Measurements from ENCODE around the gene KIF16B.
"Not testable (repeated sequence)": the region's sequence is repeated elsewhere in the genome, so short reads cannot be mapped to it uniquely, and the experiment has no call there.

Gene KIF16B, protein sequence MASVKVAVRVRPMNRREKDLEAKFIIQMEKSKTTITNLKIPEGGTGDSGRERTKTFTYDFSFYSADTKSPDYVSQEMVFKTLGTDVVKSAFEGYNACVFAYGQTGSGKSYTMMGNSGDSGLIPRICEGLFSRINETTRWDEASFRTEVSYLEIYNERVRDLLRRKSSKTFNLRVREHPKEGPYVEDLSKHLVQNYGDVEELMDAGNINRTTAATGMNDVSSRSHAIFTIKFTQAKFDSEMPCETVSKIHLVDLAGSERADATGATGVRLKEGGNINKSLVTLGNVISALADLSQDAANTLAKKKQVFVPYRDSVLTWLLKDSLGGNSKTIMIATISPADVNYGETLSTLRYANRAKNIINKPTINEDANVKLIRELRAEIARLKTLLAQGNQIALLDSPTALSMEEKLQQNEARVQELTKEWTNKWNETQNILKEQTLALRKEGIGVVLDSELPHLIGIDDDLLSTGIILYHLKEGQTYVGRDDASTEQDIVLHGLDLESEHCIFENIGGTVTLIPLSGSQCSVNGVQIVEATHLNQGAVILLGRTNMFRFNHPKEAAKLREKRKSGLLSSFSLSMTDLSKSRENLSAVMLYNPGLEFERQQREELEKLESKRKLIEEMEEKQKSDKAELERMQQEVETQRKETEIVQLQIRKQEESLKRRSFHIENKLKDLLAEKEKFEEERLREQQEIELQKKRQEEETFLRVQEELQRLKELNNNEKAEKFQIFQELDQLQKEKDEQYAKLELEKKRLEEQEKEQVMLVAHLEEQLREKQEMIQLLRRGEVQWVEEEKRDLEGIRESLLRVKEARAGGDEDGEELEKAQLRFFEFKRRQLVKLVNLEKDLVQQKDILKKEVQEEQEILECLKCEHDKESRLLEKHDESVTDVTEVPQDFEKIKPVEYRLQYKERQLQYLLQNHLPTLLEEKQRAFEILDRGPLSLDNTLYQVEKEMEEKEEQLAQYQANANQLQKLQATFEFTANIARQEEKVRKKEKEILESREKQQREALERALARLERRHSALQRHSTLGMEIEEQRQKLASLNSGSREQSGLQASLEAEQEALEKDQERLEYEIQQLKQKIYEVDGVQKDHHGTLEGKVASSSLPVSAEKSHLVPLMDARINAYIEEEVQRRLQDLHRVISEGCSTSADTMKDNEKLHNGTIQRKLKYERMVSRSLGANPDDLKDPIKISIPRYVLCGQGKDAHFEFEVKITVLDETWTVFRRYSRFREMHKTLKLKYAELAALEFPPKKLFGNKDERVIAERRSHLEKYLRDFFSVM (N-terminal part only)

DNA sequence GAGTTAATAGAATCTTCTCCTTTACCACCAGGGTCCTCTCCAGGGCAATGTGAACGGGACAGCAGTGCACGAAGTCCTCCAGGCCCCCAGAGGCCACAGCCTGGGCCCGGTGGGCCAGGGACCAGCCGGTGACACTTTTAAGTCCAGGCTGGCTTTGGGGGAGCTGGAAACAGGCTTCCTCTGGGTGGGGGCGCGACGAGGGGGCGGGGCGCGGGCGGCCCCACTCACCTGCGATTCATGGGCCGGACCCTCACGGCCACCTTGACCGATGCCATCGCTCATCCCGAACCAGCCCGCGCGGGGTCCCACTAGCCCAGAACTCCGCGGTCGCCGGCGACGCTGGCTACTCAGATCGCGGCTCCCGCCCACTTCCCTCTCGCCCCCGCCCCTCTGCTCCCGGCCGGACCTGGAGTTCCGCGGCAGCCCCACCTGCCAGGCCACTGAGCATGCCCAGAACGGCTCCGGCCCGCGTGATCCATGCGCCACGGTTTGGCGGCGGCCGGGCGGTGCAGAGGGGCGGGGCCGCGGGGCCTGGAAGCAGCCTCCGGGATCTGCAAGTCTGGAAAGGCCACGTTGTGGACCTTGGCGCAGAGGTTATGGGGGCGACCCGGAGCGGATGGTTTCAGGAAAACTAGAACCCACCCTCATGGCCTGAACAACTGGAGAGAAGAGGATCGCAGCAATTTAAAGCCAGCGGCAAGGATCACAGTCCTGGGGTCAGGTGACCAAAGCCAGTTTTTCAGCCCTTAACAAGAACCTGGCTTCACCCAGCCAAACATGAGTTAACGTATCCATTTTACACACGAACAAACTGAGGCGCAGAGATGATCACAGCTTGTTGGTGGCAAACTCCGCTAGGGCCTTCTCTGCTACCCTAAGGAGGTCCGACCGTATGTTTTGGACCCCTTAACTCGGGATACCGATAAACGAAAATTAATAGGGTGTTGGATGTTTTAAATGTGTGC is at the start of gene KIF16B:
KIF16B (minus strand) TSS at position 448 of the 965 bp plus-strand sequence; CDS start at position 275, 173 bp downstream.
- DNase-seq: peak; percentile 35 to 77 (median 50)

DNA sequence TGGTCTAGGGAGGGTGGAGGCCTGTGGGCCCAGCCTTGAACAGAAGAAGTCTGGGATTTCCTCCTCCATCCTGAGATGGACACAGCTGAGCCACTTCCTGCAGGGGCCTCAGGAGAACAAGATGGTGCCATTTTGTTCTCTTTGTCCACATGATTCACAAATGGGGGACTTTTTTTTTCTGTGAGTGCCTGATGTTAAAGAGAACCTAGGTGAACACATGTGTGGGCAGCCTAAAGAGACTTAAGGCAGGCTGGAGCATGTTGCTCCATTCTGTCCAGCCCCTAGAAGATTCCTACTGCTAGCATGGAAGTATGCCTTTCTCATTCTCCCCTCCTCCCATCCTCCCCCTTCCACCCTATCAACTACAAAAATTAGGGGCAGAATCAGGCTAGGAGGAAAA is 49.3 kb upstream of the KIF16B start:
- DNase-seq: no peak

DNA sequence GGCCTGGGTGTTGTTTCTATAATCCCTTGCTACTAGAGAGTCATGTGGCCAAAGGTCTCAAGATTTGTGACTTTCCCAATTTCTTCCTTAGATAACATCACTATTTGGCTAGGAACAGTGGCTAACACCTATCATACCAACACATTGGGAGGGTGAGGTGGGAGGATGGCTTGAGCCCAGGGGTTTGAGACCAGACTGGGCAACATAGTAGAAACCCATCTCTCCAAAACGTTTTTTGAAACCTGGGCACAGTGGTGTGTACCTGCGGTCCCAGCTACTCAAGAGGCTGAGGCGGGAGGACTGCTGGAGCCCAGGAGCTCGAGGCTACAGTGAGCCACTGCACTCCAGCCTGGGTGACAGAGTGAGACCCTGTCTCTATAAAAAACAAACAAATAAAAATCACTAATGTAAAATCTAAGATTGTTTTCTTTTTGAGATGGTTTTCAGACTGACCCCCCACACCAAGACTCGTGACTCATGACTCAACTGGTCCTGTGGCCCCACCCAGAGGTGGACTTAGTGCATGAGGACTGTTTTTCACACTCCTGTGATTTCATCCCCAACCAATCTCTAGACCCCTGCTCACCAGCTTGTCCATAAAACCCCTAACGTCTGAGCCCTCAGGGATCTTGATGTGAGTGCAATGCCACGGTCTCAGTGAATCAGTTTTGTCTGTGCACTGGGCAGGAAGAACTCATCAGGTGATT is 48.3 kb upstream of the KIF16B start:
- no peak for DNase-seq

DNA sequence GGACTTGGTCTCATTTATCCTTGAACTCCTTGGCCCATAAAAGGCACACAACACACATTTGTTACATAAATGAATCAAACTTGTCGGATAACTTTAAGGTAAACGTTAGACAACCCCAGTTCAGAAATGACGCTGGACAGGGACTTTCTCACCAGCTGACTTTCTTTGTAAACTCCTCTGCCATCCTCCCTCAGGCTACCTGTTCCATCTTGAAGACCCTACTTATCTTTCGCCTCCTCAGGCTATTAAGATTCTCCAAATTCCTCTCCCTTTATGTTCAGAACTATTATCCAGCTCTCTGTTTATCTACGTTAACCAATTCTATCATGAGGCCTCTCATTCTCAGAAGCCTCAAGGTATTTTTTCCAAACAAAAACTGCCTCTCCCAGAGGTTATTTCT is 47.7 kb upstream of the KIF16B start:
- no peak for DNase-seq

DNA sequence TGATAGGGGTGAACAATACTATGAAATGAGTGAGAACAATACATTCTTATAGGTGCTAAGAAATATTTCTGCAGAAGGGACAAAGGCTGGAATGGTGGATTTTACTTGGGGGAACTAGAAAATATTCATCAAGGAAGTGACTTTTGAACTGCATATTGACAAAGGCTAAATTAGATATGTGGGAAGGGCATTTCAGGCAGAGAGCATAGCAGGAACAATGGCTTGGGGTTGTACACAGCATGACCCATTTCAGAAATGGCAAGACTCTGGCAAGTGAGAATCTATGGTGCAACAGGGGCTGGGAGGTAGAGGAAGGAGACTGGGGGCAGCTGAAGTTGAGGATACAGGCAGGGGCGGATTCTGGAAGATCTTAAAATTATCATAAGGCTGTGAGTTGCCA is 46.7 kb upstream of the KIF16B start:
- no peak for DNase-seq

DNA sequence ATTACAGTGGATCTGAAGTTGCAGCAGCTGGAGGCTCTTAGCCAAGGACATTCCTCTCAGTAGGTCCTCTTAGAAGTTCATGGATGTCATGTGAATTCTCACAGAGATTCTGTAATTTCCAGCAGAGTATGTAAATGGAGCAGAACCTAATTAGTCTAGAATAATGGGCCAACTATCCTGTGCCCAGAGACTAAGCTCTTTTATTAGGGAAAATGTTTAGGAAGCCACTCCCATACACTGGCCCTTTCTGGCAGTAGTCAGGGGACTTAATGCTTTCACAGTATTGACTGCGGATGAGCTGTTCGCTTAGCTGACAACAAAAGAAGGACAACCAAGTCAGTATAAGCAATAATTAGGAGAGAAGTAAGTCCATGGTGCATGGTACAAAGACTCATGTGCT is 43.8 kb upstream of the KIF16B start:
- DNase-seq: no peak

DNA sequence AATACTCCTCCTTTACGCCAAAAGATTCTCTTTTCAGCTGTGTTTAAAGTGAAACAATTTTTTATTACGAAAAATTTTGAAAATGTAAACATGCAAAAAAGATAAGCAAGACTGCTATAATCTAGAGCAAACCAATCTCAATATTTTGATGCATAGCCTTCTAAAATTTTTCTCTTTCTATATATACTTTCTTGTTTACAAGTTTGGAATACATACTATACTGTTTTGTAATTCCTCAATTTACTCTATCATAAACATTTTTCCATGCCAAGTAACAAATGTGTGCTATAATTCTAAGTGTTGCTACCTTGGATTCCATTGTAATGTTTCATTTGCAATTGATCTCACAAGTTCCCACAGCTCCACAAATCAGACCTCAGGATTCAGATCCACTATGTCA is 43.1 kb upstream of the KIF16B start:
- no peak for DNase-seq

DNA sequence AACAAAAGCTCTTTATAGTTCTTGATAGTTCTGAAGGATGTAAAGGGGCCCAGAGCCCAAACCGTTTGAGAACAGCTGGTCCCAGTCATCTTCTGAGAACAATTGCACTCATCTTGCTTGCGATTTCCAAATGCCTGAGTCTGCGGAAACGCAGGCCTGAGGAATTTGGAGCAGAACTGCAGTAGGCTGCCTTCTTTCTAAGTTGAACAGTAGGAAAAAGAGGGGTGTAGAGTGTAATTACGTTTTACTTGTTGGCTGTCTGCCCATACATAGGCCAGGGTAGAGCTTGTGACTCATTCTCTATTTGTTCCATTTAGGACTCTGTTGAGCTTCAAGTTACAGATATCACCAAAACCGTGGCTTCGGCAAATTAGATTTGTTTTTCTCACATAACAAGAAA is 42.0 kb upstream of the KIF16B start:
- DNase-seq: no peak

DNA sequence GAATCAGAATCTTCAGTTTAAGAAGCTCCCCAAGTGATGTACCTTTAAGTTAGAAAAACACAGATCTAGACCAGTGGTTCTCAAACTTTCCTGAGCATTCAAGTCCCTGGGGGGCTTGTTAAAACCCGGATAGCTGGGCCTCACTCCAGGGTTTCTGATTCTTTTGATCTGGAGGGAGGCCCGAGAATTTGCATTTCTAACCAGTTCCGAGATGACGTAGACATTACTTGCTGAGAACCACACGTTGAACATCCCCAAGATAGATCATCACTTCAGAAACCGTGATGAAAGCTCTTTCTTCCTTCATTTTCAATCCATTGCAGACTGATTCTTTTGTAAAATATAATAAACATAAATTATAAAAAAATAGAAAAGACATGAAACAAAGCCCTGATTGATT is 40.7 kb upstream of the KIF16B start:
- no peak for DNase-seq

DNA sequence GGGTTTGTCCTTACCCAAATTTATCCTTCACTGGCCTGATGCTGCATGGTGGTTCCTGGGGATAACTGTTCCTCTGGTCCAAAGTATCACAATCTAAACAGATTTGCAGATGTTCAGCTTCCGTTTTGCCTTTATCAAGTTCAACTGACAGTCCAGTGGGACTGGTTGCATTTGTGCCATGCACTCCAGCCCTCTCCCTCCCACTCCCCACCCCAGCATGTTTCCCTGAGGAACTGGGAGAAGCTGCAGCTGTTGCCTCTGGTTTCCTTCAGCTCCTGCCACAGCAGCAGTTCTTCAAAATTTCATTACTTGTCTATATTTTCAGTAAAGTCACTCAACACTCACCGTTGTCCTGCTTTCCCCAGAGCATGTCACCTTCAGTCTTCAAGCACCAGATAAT is 39.5 kb upstream of the KIF16B start:
- no peak for DNase-seq

DNA sequence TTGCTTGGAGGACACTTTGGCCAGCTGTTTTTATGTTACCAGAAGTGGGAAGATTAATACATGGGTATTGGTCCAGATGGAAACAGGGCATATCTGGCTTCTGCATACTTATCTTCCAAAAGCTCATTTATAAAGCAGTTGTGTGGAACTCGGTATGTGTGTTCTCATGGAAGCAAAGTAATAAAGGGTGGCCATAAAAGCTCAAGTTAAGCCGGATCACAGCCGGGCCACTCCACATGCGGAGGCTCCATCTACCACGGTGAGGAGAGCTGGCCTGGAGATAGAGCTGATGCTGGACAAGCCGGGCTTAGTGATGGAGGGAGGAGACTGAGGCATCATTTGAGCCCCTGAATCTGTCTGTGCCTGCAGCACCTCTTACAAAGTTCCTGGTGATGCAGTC is 38.6 kb upstream of the KIF16B start:
- no peak for DNase-seq

DNA sequence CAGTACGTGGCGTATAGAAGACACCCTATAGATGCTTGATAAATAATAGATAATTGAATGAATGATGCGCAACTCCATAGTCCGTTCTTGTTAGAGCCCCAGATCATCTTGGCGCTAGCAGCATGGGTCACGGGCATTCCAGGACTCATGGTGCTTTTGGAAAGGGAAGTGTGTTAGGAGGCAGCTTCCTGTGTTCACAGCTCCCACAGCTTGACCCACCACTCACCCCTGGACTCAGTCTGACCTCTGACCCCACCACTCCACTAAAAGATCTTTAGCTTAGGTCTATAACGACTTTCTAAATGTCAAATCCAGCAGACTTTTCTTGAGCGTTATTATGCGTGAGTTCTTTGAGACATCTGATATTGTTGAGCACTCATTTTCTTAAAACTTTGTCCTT is 35.8 kb upstream of the KIF16B start:
- DNase-seq: no peak

DNA sequence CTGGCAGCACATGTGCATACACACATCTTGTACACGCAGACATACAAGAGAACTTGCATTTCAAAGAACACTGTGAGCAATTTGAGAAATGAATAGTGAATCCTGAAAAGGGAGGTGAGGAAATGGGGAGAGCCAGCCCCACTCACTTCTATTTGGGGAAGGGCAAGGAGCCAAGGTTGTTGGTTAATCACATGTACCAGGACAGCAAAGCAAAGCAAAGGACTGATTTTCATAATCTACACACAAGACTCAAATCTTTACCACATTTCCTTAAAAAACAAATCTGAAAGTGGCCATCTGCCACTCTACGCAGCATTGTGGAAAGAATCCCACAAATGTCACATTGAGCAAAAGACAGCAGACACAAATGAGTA is 35.0 kb upstream of the KIF16B start:
- DNase-seq: no peak

DNA sequence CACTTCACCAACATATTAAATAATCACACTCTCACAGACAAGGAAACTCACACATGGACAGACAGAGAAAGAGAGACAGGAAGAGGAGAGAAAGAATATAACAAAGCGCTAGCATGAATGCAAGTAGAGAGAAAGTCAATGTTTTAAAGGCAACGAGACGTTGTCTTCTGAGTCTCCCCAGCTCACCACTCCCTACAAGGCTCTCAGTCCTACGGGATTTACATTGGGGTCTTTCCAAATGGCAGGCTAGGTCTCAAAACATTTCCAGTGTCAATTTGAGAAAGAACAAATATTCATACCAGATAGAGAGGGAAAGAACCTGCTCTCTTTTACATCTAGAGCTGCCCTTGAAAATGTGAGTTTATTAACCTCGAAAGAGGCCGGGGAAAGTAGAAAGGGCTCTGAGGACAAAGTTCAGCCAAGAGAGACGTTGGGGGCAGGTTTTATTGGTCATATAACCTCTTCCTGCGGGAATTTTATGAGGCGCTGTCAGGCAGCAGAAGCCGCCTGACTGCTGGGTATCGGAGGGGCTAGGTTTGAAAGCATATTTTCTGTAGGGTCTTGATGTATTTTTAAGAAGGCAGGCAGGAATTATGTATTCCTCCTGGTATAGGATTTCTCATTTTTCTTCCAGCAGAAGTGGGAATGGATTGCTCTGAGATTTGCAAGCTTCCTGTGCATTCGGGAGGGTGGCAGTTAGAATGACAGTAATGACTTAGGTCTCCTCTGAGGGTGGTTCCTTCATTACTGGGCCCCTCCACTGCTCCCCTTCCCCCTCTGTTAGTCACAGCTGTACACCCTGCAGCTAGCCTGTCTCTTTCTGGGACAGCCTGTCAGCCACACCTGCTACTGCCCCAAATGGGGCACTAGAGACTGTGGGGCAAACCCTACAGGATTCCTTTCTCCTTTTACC is 34.4 kb upstream of the KIF16B start:
- no peak for DNase-seq

DNA sequence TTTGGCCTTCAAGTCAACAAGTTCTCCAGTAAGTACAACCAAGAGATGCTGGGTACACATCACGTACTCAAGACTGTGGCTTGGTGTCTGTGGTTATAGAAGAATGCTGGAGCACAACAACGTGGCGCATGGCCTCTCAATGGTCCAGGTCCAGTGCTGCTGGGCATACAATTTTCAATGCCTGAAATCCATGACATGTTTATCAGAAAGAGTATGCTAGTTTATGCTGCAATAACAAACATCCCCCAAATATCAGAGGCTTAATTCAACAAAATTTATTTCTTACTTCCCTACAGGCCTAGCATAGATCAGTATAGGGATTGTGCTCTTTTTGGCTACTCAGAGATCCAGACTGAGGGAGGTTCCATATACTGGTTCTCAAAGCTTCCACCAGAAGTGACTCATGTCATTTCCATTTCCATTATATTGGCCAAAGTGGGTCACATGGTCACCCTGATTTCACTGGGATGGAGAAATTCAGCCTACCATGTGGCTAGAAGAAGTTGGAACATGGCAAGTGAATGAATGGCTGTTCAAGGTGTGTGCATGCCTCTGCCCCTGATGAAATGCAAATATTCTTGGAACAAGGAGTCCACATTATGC is 33.3 kb upstream of the KIF16B start:
- no peak for DNase-seq

DNA sequence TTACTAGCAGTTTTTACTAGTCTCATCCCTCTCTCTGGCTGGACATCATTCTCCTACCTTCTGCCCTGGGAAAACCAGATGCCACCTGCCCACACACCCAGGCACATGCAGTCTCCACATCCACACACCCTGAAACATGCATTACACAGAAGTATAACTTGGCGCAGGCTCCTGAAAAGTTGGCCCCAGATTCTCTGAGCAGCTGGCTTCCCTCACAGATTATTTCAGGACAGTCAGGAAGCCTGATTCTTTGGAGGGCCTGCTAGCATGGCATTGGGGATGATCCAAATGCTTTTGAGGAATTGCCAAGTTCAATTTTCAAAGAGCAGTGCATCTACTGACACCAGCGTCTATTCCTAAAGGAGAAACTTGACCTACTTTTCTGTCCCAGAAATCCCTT is 27.8 kb upstream of the KIF16B start:
- DNase-seq: no peak

DNA sequence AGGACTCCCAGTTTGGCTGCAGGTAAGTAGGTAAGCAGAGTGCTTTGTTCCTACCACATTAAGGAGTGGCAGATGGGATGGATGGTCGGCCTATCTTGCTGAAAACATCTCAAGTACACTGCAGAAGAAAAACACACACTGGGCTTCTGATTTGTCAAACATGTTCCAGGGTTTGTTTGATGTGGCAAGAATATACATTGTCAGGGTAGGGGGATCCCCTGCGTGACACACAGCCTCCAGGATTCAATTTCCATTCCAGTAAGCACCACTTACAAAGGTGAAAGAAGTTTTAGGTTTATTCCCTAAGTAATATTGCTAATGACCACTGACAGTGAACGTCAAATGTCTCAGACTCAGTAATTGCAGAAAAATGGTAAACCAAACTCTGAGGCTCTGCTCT is 26.0 kb upstream of the KIF16B start:
- no peak for DNase-seq

DNA sequence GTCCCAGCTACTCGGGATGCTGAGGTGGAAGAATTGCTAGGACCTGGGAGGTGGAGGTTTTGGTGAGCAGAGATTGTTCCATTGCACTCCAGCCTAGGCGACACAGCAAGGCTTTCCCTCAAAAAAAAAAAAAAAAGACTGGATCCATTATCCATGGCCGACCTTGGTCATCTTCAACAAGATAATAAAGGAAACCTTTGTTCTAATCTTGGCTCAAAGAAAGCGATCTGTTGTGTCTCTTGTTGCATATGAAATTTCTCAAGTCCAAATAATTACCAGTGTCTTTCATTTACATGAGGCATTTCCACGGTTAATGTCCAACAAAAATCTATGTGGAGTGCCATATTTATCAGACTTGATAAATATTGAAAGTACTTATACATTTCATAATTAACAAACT is 23.7 kb upstream of the KIF16B start:
- DNase-seq: no peak

DNA sequence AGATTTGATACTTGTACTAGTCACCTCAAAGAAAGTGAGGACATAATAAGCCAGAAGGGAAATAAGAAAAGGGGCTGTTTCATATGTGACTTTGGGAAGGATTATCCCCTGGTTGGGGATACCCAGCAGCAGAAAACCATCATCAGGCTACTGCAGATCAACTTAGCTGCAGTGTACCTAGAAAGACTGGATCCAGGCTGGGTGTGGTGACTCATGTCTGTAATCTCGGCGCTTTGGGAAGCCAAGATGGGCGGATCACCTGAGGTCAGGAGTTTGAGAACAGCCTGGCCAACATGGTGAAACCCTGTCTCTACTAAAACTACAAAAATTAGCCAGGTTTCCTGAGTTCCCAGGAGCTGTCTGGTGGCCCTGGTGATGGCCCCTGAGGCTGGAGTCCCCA is 23.2 kb upstream of the KIF16B start:
- DNase-seq: not testable (repeated sequence)

DNA sequence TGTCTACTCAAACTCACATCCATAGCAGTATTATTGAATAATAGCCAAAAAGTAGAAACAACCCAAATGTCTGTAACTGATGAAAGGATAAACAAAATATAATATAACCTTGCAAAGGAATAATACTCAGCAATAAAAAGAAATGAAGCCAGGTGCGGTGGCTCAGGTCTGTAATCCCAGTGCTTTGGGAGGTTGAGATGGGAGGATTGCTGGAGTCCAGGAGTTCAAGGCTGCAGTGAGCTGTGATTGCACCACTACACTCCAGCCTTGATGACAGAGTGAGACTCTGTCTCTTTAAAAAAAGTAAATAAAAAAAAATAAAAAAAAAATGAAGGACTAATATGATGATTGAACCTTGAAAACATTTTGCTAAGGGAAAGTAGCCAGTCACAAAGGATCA is 22.1 kb upstream of the KIF16B start:
- DNase-seq: no peak
